HG03103 (cell line): ENCODE results near the gene ARMC8.
"Not testable (repeated sequence)": the region's sequence is repeated elsewhere in the genome, so short reads cannot be mapped to it uniquely, and the experiment has no call there.

ENCODE experiments used
- ATAC-seq: cut with Tn5 transposase; IDR thresholded peaks from one replicate; pipeline ENCODE4 v1.9.1; 2021; ENCODE audit warnings: low read depth; ENCODE audit not compliant: unreplicated experiment

ARMC8 gene

DNA sequence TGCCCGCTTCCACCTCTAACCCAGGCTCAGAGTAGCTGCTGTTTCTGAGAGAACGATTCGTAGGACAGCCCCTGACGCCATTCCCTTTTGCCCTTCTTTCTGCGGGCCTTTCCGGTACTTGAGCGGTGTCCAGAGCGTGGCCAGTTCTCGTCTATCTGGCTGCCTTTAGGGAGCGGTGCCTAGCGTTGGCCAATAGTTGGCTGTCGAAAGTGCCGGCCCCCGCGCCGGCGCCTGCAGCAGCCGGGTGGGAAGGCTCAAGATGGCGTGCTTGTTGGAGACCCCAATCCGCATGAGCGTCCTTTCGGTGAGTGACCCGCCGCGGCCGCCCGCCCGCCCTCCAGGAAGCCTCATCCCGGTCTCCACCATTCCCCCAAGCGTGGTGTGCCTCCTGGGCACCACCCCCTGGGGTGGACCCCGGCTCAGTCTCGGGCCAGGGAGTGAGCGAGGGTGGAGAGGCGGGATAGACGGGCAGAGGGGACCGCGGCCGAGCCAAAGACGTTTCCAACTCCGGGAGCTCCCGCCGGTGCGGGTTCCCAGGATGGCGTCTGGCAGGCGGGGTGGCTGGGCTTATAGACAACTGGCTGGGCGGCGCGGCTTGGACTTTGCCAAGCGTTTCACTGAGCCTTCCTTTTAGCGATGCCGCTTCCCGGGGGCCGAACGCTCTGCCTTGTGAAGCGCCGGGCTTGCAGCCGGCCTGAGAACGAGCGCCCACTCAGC is at the start of gene ARMC8:
Gene ARMC8, plus strand, starts transcription at position 6 of the 717 bp plus-strand sequence. Its CDS starts 254 bp downstream, at position 260.
- peak; percentile 45 for ATAC-seq

DNA sequence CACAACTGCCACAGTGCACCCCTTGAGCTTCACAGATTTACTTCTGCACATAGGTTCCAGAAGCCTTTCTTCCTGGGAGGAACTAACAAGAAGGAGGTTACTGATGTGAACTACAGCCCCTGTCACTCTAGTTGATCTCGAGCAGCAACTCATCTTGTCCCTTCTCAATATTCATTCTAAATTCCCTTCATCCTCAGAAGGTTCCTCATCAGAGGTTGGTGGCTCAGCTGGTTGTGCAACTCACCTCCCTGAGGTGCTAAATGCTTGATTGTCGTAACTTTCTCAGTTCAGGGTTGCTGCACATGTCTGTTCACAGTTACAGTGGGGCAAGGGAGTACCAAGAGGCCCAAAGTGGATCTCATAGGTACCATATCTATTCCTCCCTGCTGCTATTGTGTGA is 49.2 kb upstream of the ARMC8 start:
- ATAC-seq, result no peak

DNA sequence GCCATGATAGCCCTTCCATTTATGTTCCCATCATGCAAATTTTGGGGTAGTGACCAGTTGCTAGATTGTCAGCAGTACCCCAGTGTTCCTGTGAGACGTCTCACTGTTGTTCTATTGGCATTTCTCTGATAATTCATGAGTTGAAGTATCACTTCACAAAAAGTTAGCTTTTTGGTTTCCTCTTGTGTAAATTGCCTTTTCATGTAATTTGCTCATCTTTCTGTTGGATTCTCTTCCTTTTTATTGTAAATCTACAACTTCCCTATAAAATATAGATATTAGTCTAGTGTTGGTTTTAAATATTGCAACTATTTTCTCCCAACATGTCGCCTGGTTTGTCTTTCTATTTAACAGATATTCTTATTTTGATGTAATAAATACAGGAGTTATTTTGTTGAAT is 47.4 kb upstream of the ARMC8 start:
- no peak for ATAC-seq

DNA sequence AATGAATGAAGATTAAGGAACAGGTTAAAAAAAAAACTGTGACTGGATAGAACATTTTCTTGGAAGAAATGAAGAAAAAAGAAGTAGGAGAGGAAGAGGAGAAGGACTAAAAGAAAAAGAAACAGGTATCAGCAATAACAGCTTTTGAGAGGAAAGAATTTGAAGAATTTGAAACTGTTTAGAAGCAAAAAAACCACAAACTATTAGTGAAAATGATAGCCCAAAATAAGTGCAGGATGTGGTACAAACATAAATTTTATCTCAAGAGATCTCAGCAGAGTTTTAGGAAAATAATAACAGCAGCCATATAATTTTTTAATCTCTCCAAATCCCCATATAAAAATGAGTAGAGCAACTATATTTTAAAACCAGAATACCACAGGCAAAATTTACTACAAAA is 46.2 kb upstream of the ARMC8 start:
- ATAC-seq, result no peak

GRCh38 chr3:138142181-138142580 is 44.9 kb upstream of the ARMC8 start:
- ATAC-seq, result not testable (repeated sequence)

GRCh38 chr3:138148503-138148902 is 38.6 kb upstream of the ARMC8 start:
- no peak for ATAC-seq

GRCh38 chr3:138154534-138154933 is 32.6 kb upstream of the ARMC8 start:
- no peak for ATAC-seq

GRCh38 chr3:138157743-138158142 is 29.4 kb upstream of the ARMC8 start:
- no peak for ATAC-seq

- no peak for ATAC-seq
Measured at GRCh38 chr3:138165061-138165460, 22.0 kb upstream of the ARMC8 start.

- no peak for ATAC-seq
Measured at GRCh38 chr3:138172625-138173024, 14.5 kb upstream of the ARMC8 start.

- ATAC-seq, result no peak
Measured at GRCh38 chr3:138173769-138174420, 13.2 kb upstream of the ARMC8 start.

GRCh38 chr3:138174421-138175131 is 12.5 kb upstream of the ARMC8 start, which contains the start of gene DBR1:
TSS of gene DBR1 (minus strand) at chr3:138174921. CDS start at chr3:138174795, 126 bp downstream.
- ATAC-seq, result peak; percentile 89

GRCh38 chr3:138180375-138181029 is 6.6 kb upstream of the ARMC8 start:
- no peak for ATAC-seq

DNA sequence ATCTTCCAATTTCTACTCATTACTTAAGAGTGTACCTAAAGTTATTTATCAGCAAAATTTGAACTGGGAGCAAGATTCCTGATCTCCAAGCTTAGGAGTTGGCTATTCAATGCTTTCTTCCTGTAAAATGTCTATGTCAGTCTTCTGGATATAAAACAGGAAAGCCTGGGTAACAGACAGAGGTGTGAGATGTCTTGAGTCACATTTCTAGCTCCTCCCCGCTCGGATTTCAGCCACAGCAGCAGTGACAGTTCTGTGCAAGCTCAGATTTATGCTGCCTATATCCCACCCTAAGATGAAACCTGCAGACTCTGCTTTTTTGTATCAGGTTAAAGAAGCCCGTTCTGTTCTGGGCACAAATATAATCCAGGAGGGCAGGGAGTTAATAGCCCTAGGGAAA is 2.1 kb upstream of the ARMC8 start:
- no peak for ATAC-seq

DNA sequence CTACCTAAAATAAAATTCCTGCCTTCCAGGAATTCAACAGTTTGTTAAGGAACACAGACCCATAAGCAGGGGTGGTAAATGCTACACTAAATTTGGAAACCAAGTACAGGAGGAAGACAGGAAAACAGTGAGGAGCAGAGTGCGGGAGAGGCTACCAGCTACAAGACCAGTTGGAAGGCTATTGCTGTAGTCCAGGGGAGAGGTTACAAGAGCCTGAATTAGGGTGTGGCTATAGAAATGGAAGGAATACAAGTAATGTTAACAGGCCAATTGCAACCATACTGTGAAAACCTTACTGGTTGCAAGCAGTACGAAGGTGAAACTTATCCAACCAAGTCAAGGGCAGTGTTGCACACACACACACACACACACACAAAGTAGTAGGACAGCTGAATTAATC is 880 bp upstream of the ARMC8 start:
- ATAC-seq, result no peak

DNA sequence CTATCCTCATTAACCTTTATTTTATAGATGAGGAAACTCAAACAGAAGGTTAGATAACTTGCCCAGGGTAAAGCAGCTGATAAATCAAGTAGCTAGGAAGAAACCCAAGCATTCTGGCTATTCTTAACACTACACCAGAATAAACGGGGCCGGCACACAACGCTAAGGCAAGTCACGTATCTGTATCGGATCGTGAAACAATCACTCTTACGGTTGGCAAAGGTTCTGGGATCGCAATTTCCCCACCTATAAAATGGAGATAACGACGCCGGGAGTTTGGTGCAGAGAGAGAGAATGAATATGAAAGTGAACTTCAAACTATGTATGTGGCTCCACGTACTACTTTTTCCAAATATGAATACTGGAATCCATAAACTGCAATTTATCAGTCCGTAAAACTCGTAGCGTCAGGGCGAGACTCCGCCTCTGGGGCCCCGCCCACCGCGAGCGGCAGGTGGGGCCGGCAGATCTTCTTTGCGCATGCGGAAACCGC is 252 bp upstream of the ARMC8 start:
- peak; percentile 82 for ATAC-seq

- no peak for ATAC-seq
Measured at GRCh38 chr3:138188013-138188730, 1.1 kb downstream of the ARMC8 start.

DNA sequence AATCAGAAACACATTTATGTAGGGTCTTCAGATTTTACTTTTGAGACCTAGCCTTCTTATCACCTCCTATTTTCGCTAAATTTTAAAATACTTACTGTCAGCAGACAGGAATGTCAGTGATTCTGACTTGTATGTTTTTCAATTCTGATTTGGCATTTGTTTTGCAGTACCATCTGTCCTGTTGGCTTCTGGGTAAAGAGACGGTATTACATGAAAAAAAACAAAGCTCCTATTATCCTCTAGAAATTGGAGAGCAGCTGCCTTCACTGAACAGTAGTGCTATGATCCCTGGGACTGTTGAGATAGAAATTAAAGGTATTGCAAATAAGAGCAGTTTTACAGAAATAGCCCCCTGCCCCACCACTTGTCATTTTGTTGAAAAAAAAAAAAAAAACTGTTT is 8.4 kb downstream of the ARMC8 start:
- ATAC-seq, result no peak

- ATAC-seq, result no peak
Measured at GRCh38 chr3:138196023-138196422, 8.9 kb downstream of the ARMC8 start.

GRCh38 chr3:138197058-138197457 is 10.0 kb downstream of the ARMC8 start:
- no peak for ATAC-seq
